Activated CD8-positive, alpha-beta memory T cell treated with anti-CD3 and anti-CD28 coated beads for 24 hours (primary cell): ENCODE data around the gene PIK3CB.
"Not testable (repeated sequence)": the region's sequence is repeated elsewhere in the genome, so short reads cannot be mapped to it uniquely, and the experiment has no call there.

Experiments
- DNase-seq: peaks from one replicate; pipeline ENCODE4 v3.0.0-alpha.2; 2020

Gene PIK3CB

DNA sequence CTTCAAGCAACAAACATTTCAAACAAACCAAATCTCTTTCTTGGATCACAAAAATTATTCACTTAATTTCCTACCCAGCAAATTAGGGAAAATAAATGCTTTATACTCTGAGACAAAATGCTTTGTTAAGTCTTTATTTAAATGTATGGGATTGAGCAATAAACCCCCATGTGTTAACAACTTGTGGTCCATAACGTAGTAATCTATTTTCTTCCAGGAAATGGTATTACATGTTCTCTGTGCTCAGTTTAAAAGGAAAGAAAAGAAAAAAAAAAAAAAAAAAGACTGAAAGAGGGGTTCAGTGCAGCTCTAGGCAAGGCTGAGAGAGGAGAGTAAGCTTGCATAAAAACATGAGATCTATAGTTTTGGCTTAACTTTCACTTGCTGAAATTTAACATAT, 102.3 kb downstream of the PIK3CB start:
- DNase-seq, result no peak

DNA sequence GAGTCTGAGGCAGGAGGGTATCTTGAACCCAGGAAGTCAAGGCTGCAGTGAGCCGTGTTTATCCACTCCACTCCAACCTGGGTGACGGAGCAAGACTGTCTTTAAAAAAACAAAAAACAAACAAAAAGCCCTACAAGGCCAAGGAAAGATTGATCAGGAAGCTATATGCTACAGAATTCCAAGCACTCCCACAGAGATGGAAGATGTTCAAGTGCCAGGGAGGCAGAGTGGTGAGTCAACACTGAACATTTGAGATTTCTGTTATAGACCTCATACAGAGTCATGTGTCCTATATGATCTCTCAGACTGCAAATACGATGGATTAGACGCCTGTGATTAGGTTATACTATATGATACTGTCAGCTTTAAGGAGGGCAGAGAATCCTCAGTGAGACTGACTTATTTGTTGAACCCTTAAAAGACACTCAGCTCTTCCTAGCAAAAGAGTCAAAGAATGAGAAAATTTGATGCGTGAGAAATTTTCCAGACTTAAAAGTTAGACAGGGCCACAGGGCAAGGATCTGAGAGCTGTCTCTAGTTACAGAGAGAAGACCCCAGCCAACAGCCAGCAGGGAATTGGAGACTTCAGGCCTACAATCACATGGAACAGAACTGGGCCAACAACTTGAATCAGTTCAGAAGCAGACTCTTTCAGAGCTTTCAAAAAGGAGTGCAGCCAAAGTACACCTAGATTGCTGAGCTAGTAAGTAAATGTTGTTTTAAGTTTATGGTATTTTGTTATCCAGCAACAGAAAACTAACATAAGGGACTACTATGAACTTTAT, 107.6 kb downstream of the PIK3CB start:
- DNase-seq, result no peak

- DNase-seq, result not testable (repeated sequence)
These were observed 108.7 kb downstream of the PIK3CB start for GRCh38 chr3:138726042-138726441.

DNA sequence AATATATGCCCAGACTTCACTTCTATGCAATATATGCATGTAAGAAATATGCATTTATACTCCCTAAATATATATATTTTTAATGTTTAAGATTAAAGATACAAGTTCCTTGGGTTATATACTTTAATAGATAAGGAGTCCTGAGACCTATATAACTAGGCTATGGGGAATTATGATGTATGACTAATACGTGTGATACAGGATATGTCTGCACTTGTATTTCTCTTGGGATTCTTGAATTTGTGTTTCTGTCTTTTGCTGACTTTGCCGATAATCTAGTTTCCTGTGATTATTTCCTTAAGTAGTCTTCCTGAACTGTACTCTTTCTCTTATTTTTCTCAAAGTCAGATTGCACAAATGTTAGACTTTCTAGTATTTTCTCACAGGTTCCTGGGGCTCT, 109.6 kb downstream of the PIK3CB start:
- DNase-seq, result no peak

DNA sequence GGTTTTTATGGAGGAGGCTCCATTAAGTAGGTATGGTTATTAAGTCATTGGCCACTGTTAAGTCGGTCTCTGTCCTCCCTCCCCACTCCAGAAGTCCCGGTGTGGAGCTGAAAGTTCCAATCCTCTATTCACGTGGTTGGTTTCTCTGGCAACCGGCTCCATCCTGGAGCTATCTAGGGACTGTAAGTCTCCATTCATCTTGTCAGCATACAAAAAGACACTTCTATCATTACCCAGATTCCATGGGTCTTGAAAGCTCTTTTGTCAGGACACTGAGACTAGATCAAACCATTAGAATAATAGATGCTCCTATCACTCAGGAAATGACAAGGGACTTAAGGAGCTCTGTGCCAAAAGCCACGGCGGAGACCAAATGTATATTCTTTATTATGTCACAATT, 110.3 kb downstream of the PIK3CB start:
- DNase-seq, result no peak

DNA sequence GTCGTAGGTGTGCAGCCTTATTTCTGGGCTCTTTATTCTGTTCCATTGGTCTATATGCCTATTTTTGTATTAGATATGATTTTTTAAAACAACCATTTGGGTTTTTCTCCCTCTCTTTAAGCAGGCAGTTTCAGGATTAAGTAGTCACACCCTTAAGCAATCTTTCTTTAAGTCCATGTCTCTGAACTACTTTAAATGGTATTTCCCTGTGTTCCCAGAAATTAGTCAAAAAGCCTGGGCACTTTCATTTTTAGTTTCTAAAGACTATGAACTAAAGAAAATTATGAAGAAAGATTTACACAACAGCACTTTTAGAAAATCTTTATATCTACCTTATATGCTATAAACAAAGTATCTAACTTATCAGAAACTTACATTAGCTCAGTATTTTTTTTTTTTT, 115.9 kb downstream of the PIK3CB start:
- no peak for DNase-seq

DNA sequence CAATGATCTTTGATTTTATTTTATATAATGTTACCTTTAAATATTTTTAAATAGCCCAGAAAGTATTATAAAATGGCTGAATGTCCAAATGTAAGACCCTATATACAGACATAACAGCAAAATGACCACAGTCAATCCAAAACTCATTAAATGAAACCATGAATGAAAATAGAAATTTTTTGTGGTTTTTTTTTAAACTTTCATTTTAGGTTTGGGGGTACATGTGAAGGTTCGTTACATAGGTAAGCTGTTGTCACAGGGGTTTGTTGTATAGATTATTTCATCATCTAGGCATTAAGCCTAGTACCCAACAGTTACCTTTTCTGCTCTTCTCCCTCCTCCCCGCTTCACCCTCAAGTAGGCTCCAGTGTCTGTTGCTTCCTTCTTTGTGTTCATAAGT, 117.4 kb downstream of the PIK3CB start:
- DNase-seq, result no peak

GRCh38 chr3:138712086-138712485, 122.6 kb downstream of the PIK3CB start:
- no peak for DNase-seq

- DNase-seq, result no peak
These were observed 129.1 kb downstream of the PIK3CB start for GRCh38 chr3:138705675-138706074.

DNA sequence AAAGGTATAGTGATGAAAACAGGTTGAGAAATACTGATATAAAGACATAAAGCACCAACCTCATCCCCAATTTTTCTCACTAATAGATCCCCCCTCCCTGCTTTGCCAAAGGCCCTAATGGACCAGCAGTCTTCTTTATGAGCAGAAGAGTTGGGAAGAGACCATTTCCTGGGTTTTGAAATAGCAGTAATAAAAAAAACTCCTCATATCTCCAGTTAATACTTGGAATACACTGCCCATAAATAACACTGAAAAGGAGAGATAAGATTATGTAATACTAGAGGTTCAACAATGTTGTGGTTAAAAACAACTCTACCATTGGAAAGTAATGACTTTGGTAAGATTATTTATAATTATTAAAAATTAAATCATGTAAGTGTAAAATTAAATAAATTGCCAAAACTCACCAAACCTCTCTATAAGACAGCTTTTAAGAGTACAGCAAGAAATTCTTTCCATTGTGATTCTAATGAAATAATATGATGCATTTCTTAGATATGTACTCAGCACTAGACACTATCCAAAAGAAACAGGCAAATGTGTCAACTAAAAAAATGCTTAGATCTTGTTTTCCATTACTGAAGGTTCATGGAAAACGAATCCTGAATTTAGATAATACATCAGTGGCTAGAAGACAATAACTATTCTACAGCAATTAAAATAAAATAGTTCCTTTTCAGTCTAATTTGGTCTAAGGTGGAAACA, 137.9 kb downstream of the PIK3CB start:
- DNase-seq, result no peak

GRCh38 chr3:138694287-138695007, 140.3 kb downstream of the PIK3CB start:
- DNase-seq, result no peak

DNA sequence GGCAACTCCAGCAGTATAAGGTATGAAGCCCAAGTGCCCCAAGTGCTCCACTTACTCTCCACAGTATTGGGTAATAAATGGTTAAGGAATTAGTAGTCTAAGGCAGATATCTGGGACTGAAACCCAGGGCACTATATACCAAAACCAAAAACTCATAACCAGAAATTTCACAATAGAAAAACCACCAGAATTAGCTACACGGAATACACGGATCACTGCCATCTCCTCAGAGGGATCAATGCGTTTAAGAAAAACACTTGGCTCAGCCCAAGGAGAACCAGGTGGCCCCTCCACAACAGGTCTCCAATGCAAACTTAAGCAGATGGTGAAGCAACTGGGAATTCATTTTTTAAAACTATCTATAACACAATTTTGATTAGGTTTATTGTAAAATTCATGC, 142.6 kb downstream of the PIK3CB start:
- no peak for DNase-seq

GRCh38 chr3:138691351-138691750, 143.4 kb downstream of the PIK3CB start:
- DNase-seq, result no peak

GRCh38 chr3:138690036-138690435, 144.7 kb downstream of the PIK3CB start:
- DNase-seq, result no peak

- no peak for DNase-seq
These were observed 145.8 kb downstream of the PIK3CB start for GRCh38 chr3:138688871-138689299.

DNA sequence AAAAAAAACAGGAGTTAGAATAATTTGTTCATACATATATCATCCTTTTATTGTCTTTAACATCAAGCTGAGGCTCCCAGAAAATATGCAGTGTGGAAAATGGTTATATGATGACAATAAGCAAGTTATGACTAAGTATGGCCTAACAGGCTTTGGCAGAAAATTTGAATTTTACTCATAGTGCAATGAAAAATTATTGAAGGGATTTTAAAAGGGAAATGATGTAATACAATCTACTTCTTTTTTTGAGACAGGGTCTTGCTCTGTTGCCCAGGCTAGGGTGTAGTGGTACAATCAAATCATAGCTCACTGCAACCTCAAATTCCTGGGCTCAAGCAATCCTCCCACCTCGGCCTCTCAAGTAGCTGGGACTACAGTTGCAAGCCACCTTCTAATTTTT, 147.5 kb downstream of the PIK3CB start:
- DNase-seq, result no peak

DNA sequence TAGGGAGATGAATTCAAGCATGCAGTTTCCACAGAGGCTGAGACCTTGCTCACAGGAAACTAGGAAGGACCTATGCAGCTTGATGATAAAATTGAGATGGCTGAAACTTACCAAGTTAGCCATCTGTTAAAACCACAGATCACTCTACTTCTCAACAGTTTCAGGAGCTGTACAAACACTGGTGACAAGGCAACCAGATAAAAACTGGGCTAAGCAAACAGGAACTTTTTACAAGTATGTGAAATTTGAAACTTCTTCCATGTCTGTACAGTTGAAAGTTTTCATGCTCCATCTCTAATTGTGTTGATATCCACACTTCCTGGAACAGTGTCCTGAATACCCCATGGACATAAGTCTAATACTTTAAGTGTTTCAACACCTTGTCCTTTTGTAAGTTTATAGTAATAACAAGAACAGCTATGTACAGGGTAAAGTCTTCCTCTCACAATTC, 147.9 kb downstream of the PIK3CB start:
- no peak for DNase-seq

- DNase-seq, result no peak
These were observed 150.3 kb downstream of the PIK3CB start for GRCh38 chr3:138684396-138684795.

DNA sequence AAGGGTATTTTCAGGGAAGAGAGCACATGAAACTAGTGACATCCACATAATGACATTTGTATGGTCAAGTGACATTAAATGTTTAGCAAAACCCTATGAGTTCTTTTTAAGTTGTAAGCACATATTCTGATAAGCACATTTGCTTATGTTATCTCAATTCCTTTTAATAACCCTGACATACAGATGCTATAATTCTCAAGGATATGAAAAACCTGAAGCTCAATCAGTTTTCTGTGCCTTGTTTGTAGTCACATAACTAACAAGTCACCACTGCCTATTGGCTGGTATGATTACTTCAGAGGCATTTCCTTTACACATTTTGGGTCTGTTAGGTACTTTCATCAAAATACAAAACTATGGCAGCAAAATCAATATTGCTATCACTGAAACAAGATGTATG, 152.1 kb downstream of the PIK3CB start:
- no peak for DNase-seq

- no peak for DNase-seq
These were observed 153.1 kb downstream of the PIK3CB start for GRCh38 chr3:138681463-138682220.

DNA sequence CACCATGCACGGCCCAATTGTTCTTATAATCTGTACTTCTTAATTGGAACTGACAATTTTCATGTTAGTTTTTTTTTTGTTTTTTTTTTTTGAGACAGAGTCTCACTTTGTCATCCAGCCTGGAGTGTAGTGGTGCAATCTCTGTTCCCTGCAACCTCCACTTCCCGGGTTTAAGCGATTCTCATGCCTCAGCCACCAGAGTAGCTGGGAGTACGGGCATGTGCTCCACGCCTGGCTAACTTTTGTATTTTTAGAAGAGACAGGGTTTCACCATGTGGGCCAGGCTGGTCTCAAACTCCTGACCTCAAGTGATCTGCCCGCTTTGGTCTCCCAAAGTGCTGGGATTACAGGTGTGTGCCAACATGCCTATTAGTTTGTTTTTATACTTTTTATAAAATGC, 153.8 kb downstream of the PIK3CB start:
- not testable (repeated sequence) for DNase-seq

- no peak for DNase-seq
These were observed 155.8 kb downstream of the PIK3CB start for GRCh38 chr3:138678874-138679392.

DNA sequence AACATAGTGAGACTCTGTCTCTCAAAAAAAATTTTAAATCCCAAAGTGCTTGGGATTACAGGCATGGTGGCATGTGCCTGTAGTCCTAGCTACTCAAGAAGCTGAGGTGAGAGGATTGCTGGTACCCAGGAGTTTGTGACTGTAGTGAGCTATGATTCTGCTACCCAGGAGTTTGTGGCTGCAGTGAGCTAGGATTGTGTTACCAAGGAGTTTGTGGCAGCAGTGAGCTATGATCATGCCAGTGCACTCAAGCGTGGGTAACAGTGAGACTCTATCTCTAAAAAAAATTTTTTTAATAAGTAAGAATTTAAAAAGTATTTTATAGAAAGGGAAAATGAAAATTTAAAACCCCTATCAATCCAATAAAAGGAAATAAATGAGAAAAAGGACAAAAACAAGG, 156.6 kb downstream of the PIK3CB start:
- no peak for DNase-seq
